Liver (tissue), 9 donors: Measurements from ENCODE around the gene NEK6. TPM values are rescaled to one million over a fixed set of nuclear protein-coding genes. Genes with fewer than 3 reads are reported as not detected.
"Not testable (repeated sequence)": the region's sequence is repeated elsewhere in the genome, so short reads cannot be mapped to it uniquely, and the experiment has no call there.

ENCODE experiments used
- DNase-seq: peaks from one replicate; pipeline ENCODE4 v3.0.0-alpha.2; 2017; ENCODE audit warnings: low spot score
- H3K27ac ChIP-seq, 2 donors: one replicate each; pipeline ENCODE4 v1.7.0; 2013; ENCODE audit warnings: inconsistent platforms in 2 of 2, low read length in 2 of 2, control low read depth in 1 of 2, low read depth in 1 of 2, mild to moderate bottlenecking in 1 of 2
- H3K27me3 ChIP-seq, 4 donors: one replicate each; pipeline versions ENCODE4 v1.6.1 to v1.7.0; 2013; ENCODE audit warnings: low read length in 3 of 4, inconsistent platforms in 1 of 4, mild to moderate bottlenecking in 1 of 4, moderate library complexity in 1 of 4; ENCODE audit not compliant: control insufficient read depth in 4 of 4, insufficient read depth in 4 of 4
- H3K36me3 ChIP-seq, 4 donors: one replicate each; pipeline versions ENCODE4 v1.6.1 to v1.7.0; 2013; ENCODE audit warnings: low read length in 3 of 4, mild to moderate bottlenecking in 3 of 4, low read depth in 1 of 4, moderate library complexity in 1 of 4; ENCODE audit not compliant: control insufficient read depth in 4 of 4, insufficient read depth in 3 of 4
- H3K4me1 ChIP-seq, 4 donors: one replicate each; pipeline versions ENCODE4 v1.6.1 to v1.7.0; 2013; ENCODE audit warnings: low read length in 3 of 4, mild to moderate bottlenecking in 3 of 4, moderate library complexity in 1 of 4; ENCODE audit not compliant: control insufficient read depth in 4 of 4, insufficient read depth in 4 of 4
- H3K4me3 ChIP-seq, 3 donors: one replicate each; pipeline versions ENCODE4 v1.6.1 to v1.7.0; 2013; ENCODE audit warnings: low read length in 3 of 3, control low read depth in 1 of 3, low read depth in 1 of 3, mild to moderate bottlenecking in 1 of 3
- H3K9ac ChIP-seq, 2 donors: one replicate each; pipeline ENCODE4 v1.7.0; 2013; ENCODE audit warnings: low read length in 2 of 2, mild to moderate bottlenecking in 2 of 2, moderate library complexity in 2 of 2, control low read depth in 1 of 2, low read depth in 1 of 2
- H3K9me3 ChIP-seq, 4 donors: one replicate each; pipeline versions ENCODE4 v1.6.1 to v1.7.0; 2013; ENCODE audit warnings: low read length in 3 of 4; ENCODE audit not compliant: control insufficient read depth in 4 of 4
- EGR1 ChIP-seq, 2 donors: IDR thresholded peaks; 2 replicates each; pipeline ENCODE4 v1.6.1; 2016 to 2018; ENCODE audit warnings: antibody characterized with exemption in 2 of 2, low read depth in 2 of 2
- FOXA1 ChIP-seq: IDR thresholded peaks from 2 replicates; pipeline ENCODE4 v1.6.1; 2016; ENCODE audit warnings: antibody characterized with exemption
- GABPA ChIP-seq, 2 donors: IDR thresholded peaks in 1 of 2; conservative IDR thresholded peaks in 1 of 2; 2 replicates each; pipeline ENCODE4 v1.6.1; 2016; ENCODE audit warnings: antibody characterized with exemption in 2 of 2, mild to moderate bottlenecking in 1 of 2, moderate library complexity in 1 of 2
- HNF4A ChIP-seq, 2 donors: conservative IDR thresholded peaks; 2 replicates each; pipeline ENCODE4 v1.6.1; 2016; ENCODE audit warnings: antibody characterized with exemption in 2 of 2, mild to moderate bottlenecking in 2 of 2
- HNF4G ChIP-seq: IDR thresholded peaks from 2 replicates; pipeline ENCODE4 v1.6.1; 2016; ENCODE audit warnings: antibody characterized with exemption
- JUND ChIP-seq, 2 donors: IDR thresholded peaks; 2 replicates each; pipeline ENCODE4 v1.6.1; 2016; ENCODE audit warnings: antibody characterized with exemption in 2 of 2
- RAD21 ChIP-seq, 2 donors: IDR thresholded peaks; 2 replicates each; pipeline ENCODE4 v1.6.1; 2016; ENCODE audit warnings: antibody characterized with exemption in 2 of 2, mild to moderate bottlenecking in 2 of 2
- RXRA ChIP-seq, 2 donors: IDR thresholded peaks; 2 replicates each; pipeline ENCODE4 v1.6.1; 2017 to 2018; ENCODE audit warnings: antibody characterized with exemption in 2 of 2, mild to moderate bottlenecking in 1 of 2
- SP1 ChIP-seq: IDR thresholded peaks from 2 replicates; pipeline ENCODE4 v1.6.1; 2018; ENCODE audit warnings: antibody characterized with exemption, mild to moderate bottlenecking
- YY1 ChIP-seq: IDR thresholded peaks from 2 replicates; pipeline ENCODE4 v1.6.1; 2016; ENCODE audit warnings: antibody characterized with exemption, mild to moderate bottlenecking
- WGBS: extraction: QIAGEN DNeasy Blood & Tissue Kit; methylation state at CpG from one replicate; pipeline ENCODE4 v1.1.7; 2013; 5-methylcytosine and 5-hydroxymethylcytosine counted together
- polyA plus RNA-seq, 2 donors: library from polyadenylated mRNA; stranded (reverse) in 1 of 2; unstranded in 1 of 2; fragments of 200-250 nt in 1 of 2; fragments of >200 nt in 1 of 2; fragmentation: Nextera tagmentation in 1 of 2; extraction: Ambion mirVana in 1 of 2; gene quantifications; one replicate each; pipeline versions ENCODE4 v1.2.1 to v1.2.3, GENCODE V29; 2013 to 2015
- total RNA-seq, 2 donors: library from RNA; depleted of rRNA; stranded (reverse); fragments of >200 nt; gene quantifications; one replicate each; pipeline ENCODE4 v1.2.3, GENCODE V29; 2014
- TF ChIP-seq, protein P1 (sequence below): IDR thresholded peaks from 2 replicates; pipeline ENCODE4 v1.6.1; 2016; ENCODE audit warnings: antibody characterized with exemption
- TF ChIP-seq, protein P2 (sequence below): IDR thresholded peaks from 2 replicates; pipeline ENCODE4 v1.6.1; 2016; ENCODE audit warnings: antibody characterized with exemption
- TF ChIP-seq, protein P3 (sequence below): IDR thresholded peaks from 2 replicates; pipeline ENCODE4 v1.6.1; 2016; ENCODE audit warnings: antibody characterized with exemption, mild to moderate bottlenecking
- TF ChIP-seq, protein P4 (sequence below): IDR thresholded peaks from 2 replicates; pipeline ENCODE4 v1.6.1; 2016; ENCODE audit warnings: antibody characterized with exemption
- TF ChIP-seq, protein P5 (sequence below): fragments of 150-350 bp; IDR thresholded peaks from 2 replicates; pipeline ENCODE4 v1.5.1; 2017; ENCODE audit warnings: improper control_type of control experiment, low read depth, low read length; ENCODE audit not compliant: missing input control
- donor health status: healthy.
- donor health status: healthy.
- donor health status: healthy.
- donor health status: healthy.
- donor health status: healthy.

NEK6 gene
- total and polyA plus RNA-seq, 4 donors = 32.5 to 49.7 (median 42.5) TPM

DNA sequence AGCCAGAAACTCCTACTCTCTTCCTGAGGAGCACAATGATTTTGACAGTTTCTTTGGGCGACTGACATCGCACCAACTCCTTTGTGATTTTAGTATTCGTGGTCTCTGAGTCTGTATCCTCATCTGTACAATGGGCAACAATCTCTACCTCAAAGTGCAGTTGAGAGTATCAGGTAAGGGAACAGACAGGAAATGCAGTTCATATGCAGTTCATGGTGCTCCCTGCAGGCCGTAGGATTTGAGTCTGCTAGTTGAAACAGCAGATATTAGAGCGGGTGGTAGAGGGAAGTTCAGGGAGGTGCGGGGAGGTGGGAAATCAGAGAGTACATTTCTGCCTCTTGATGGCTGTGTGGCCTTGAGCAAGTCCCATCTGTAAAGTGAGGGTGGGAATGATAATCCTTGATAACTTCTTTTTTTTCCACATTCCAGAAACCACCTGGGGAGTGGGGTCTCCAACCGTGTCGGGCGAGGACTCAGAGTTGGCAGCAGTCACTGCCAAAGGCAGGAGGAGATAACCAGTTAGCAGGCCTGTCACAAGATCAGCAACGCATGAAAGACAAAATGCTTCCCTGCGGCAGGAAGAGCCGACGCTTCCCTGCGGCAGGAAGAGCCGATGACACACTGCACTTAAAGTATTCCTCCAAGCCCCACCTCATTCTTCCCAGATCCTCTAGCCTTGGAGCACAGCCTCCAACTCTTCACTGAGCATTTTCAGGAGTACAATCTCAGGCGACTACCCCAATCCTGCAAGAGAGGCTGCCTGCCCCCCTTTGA lies 6.0 kb upstream of the NEK6 start:
- no peak for TF ChIP-seq SP1
- TF ChIP-seq HNF4A (conservative IDR thresholded peaks at IDR 0.05) = no peak
- TF ChIP-seq, protein P1, sequence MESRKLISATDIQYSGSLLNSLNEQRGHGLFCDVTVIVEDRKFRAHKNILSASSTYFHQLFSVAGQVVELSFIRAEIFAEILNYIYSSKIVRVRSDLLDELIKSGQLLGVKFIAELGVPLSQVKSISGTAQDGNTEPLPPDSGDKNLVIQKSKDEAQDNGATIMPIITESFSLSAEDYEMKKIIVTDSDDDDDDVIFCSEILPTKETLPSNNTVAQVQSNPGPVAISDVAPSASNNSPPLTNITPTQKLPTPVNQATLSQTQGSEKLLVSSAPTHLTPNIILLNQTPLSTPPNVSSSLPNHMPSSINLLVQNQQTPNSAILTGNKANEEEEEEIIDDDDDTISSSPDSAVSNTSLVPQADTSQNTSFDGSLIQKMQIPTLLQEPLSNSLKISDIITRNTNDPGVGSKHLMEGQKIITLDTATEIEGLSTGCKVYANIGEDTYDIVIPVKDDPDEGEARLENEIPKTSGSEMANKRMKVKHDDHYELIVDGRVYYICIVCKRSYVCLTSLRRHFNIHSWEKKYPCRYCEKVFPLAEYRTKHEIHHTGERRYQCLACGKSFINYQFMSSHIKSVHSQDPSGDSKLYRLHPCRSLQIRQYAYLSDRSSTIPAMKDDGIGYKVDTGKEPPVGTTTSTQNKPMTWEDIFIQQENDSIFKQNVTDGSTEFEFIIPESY = no peak
- TF ChIP-seq, protein P2, sequence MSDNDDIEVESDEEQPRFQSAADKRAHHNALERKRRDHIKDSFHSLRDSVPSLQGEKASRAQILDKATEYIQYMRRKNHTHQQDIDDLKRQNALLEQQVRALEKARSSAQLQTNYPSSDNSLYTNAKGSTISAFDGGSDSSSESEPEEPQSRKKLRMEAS = no peak
- no peak for TF ChIP-seq YY1
- TF ChIP-seq RXRA (IDR thresholded peaks at IDR 0.05) = no peak
- no peak for TF ChIP-seq EGR1 (IDR thresholded peaks at IDR 0.05; ENCODE audit: low read depth in 2 of 2)
- TF ChIP-seq, protein P3, sequence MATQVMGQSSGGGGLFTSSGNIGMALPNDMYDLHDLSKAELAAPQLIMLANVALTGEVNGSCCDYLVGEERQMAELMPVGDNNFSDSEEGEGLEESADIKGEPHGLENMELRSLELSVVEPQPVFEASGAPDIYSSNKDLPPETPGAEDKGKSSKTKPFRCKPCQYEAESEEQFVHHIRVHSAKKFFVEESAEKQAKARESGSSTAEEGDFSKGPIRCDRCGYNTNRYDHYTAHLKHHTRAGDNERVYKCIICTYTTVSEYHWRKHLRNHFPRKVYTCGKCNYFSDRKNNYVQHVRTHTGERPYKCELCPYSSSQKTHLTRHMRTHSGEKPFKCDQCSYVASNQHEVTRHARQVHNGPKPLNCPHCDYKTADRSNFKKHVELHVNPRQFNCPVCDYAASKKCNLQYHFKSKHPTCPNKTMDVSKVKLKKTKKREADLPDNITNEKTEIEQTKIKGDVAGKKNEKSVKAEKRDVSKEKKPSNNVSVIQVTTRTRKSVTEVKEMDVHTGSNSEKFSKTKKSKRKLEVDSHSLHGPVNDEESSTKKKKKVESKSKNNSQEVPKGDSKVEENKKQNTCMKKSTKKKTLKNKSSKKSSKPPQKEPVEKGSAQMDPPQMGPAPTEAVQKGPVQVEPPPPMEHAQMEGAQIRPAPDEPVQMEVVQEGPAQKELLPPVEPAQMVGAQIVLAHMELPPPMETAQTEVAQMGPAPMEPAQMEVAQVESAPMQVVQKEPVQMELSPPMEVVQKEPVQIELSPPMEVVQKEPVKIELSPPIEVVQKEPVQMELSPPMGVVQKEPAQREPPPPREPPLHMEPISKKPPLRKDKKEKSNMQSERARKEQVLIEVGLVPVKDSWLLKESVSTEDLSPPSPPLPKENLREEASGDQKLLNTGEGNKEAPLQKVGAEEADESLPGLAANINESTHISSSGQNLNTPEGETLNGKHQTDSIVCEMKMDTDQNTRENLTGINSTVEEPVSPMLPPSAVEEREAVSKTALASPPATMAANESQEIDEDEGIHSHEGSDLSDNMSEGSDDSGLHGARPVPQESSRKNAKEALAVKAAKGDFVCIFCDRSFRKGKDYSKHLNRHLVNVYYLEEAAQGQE = no peak
- TF ChIP-seq, protein P4, sequence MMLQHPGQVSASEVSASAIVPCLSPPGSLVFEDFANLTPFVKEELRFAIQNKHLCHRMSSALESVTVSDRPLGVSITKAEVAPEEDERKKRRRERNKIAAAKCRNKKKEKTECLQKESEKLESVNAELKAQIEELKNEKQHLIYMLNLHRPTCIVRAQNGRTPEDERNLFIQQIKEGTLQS = no peak
- DNase-seq = no peak
- no peak overlapping the region for H3K27ac ChIP-seq
- H3K36me3 ChIP-seq = no peaks in the 10 kb centered on the region
- no peak overlapping the region for H3K9ac ChIP-seq
- no peak overlapping the region for H3K4me3 ChIP-seq
- no peaks in the 10 kb centered on the region for H3K9me3 ChIP-seq
- no peaks in the 10 kb centered on the region for H3K27me3 ChIP-seq
- no peaks in the 10 kb centered on the region for H3K4me1 ChIP-seq
- 81% methylated on average over 16 of the region's 16 CpGs for WGBS

DNA sequence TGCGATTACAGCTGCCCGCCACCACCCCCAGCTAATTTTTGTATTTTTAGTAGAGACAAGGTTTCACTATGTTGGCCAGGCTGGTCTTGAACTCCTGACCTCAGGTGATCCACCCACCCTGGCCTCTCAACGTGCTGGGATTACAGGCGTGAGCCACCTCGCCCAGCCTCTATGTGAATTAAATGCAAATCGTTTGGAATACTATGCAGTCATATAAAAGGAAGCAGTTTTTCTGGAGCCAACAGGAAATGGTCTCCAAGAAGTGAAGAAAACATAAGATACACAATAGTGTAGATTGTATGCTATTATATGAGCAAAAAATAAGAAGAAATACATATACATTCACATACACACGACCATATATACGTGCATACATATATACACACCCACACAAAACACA lies 4.9 kb upstream of the NEK6 start:
- WGBS = 90% methylated on average over 8 of the region's 8 CpGs
- H3K4me1 ChIP-seq, DNase-seq, H3K27me3 ChIP-seq, H3K9ac ChIP-seq, H3K4me3 ChIP-seq, H3K9me3 ChIP-seq, H3K36me3 ChIP-seq, H3K27ac ChIP-seq: not testable (repeated sequence)

DNA sequence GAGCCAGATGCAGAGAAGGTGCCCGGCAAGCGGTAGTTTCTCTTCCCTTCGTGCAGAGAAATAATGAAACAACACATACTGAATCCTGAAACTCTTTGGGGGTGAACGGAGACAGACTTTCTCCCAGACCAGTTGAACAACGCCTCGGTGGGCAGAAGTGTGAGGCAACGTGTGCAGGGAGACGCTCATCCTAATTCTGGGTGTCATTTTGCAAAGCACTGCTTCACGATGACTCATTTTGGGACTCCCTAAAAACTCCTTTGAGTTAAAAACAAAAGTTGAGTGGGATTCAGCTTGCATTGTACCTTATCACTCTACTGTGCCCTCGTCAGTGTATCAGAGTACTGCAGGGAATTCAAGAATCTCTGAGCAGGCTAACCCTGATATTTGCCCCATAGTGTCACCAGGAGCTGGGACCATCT lies 3.5 kb upstream of the NEK6 start:
- Histone ChIP-seq H3K9ac (no peak overlapping the region), H3K4me1 (peaks cover 0 to 3% (median 0%) of the 10 kb centered on the region in 4 donors), H3K4me3 (no peak overlapping the region), H3K27ac (no peak overlapping the region), H3K36me3 (no peaks in the 10 kb centered on the region), H3K9me3 (no peaks in the 10 kb centered on the region), H3K27me3 (no peaks in the 10 kb centered on the region)
- DNase-seq = no peak
- whole genome bisulfite sequencing = 79% methylated on average over 10 of the region's 10 CpGs
- TF ChIP-seq HNF4G (no peak), HNF4A (conservative IDR thresholded peaks at IDR 0.05) (no peak), RAD21 (IDR thresholded peaks at IDR 0.05) (no peak), JUND (IDR thresholded peaks at IDR 0.05) (no peak), YY1 (no peak), EGR1 (IDR thresholded peaks at IDR 0.05; ENCODE audit: low read depth in 2 of 2) (no peak), GABPA (IDR thresholded peaks at IDR 0.05 in 1 of 2, conservative IDR thresholded peaks at IDR 0.05 in 1 of 2) (no peak), RXRA (IDR thresholded peaks at IDR 0.05) (no peak), SP1 (no peak), FOXA1 (no peak)
- TF ChIP-seq, protein P4 = no peak
- TF ChIP-seq, protein P5, sequence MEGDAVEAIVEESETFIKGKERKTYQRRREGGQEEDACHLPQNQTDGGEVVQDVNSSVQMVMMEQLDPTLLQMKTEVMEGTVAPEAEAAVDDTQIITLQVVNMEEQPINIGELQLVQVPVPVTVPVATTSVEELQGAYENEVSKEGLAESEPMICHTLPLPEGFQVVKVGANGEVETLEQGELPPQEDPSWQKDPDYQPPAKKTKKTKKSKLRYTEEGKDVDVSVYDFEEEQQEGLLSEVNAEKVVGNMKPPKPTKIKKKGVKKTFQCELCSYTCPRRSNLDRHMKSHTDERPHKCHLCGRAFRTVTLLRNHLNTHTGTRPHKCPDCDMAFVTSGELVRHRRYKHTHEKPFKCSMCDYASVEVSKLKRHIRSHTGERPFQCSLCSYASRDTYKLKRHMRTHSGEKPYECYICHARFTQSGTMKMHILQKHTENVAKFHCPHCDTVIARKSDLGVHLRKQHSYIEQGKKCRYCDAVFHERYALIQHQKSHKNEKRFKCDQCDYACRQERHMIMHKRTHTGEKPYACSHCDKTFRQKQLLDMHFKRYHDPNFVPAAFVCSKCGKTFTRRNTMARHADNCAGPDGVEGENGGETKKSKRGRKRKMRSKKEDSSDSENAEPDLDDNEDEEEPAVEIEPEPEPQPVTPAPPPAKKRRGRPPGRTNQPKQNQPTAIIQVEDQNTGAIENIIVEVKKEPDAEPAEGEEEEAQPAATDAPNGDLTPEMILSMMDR = no peak
- TF ChIP-seq, protein P1 = no peak
- TF ChIP-seq, protein P2 = no peak
